ENCODE measurements around the gene CCDC8.
A peak's percentile ranks its signal among the peaks of the same experiment; 100 is the strongest.
"Not testable (repeated sequence)": the region's sequence is repeated elsewhere in the genome, so short reads cannot be mapped to it uniquely, and the experiment has no call there.

Gene CCDC8

DNA sequence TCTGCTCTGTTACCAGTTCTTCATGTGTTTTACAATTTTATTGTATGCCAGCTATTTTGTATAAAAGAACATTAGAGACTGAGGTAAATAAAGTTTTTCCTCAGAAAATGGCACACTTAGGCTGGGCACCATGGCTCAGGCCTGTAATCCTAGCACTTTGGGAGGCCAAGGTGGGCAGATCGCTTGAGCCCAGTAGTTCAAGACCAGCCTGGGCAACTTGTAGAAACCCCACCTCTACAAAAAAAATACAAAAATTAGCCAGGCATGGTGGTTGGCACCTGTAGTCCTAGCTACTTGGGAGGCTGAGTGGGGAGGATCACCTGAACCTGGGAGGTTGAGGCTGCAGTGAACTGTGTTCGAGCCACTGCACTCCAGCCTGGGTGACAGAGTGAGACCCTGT lies 32.0 kb downstream of the CCDC8 start:
- FAIRE-seq, result no peak

- FAIRE-seq, result no peak
Observed at GRCh38 chr19:46380690-46381089, 32.7 kb downstream of the CCDC8 start.

GRCh38 chr19:46378268-46378667 lies 35.1 kb downstream of the CCDC8 start:
- FAIRE-seq, result peak; percentile 99

- FAIRE-seq, result no peak
Observed at GRCh38 chr19:46376241-46377153, 36.9 kb downstream of the CCDC8 start.

DNA sequence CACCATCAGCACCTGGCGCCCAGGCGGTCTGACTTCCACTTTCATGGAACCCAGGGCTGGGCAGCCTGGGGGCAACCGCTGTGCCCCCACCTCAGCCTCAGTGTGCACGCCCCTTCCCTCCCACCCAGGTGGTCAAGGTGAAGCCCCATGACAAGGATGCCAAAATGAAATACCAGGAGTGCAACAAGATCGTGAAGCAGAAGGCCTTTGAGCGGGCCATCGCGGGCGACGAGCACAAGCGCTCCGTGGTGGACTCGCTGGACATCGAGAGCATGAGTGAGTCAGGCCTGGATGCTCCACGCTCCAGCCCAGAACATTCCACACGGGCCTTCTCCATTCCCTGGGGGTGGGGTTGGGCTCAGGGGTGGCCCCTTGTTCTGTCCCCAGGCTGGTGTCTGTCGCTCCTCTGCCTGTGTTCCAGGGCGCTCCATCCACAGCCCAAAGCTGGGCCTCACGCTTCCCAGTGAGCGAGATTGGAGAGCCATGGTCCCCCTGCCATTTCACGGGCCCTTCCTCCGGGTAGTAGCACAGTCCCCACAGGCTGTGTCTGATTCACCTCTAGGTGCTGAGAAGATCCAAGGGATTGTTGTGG lies 37.8 kb downstream of the CCDC8 start:
- FAIRE-seq, result not testable (repeated sequence)

GRCh38 chr19:46374536-46375475 lies 38.6 kb downstream of the CCDC8 start:
- FAIRE-seq, result no peak

GRCh38 chr19:46373491-46374359 lies 39.6 kb downstream of the CCDC8 start:
- FAIRE-seq, result peak; percentile 9

DNA sequence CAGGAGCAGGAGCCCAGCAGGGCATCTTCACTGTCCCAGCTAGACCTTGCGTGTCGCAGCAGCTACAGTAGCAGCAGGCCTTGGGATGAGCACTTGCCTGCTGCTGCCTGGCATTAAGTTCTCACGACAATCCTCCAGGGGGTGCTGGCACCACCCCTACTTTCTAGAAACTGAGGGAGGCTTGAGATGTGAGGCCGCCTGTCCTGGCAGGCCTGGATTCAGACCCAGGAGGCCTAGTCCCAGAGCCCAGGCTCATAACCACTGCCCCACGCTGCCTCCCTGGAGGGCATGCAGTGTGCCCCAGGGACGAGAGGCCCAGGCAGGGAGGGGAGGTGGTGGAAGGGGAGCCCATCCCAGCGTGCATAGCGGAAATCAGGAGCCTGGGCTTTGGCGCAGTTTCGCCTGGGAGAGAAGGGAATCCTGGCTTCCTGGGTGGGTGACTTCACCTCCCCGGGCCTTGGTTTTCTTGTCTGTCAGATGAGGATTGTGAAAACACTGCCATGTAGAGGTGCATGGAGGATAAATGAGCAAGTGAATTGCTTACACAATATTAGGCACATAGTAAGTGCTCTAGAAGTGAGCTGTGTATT lies 40.4 kb downstream of the CCDC8 start:
- FAIRE-seq, result no peak

DNA sequence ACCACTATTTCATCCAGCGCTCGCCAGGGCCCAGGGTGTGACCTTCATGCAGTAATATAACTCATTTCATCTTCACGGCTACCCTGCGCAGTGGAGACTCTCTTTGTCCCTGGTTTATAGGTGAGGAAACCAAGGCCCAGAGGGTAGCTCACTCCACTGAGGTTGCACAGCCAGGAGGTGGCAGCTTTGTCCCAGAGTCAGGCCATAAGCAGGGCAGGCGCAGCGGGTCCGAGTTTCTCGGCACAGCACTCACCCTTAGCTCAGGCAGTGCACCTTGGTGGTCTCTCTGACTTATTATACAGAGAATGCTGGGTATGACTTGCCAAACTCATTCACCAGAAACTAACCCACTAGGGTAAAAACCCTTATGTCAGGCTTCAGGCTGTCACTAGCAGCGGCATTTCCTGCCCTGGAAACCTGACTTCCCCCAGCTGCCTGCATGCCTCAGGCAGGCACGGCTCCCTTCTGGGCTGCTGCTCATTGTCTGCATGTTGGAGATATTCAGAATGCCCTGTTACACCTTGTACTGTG lies 41.9 kb downstream of the CCDC8 start:
- no peak for FAIRE-seq

GRCh38 chr19:46369817-46370216 lies 43.5 kb downstream of the CCDC8 start:
- peak; percentile 17 for FAIRE-seq

- FAIRE-seq, result no peak
Observed at GRCh38 chr19:46368116-46368515, 45.2 kb downstream of the CCDC8 start.

GRCh38 chr19:46367426-46367825 lies 45.9 kb downstream of the CCDC8 start:
- FAIRE-seq, result no peak

- no peak for FAIRE-seq
Observed at GRCh38 chr19:46366620-46367292, 46.6 kb downstream of the CCDC8 start.

DNA sequence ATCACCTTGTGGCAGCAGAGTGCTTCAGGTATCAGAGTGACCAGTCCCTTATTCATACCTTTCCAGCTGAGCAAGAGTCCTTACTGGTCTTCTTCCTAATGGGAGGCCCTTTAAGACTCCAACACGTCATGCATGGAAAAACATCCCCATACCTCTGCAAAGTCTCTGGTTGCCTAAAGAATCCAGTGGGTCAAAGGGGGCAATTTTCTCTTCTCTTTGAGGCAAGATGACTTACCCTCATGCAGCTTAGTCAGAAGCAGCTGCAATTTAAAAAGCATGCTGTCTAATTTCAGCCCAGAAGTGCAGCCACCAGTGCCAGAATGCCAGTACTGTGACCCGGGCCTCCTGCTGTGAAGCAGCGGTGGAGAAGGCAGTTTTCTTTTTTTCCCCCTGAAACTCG lies 47.8 kb downstream of the CCDC8 start:
- FAIRE-seq, result no peak

DNA sequence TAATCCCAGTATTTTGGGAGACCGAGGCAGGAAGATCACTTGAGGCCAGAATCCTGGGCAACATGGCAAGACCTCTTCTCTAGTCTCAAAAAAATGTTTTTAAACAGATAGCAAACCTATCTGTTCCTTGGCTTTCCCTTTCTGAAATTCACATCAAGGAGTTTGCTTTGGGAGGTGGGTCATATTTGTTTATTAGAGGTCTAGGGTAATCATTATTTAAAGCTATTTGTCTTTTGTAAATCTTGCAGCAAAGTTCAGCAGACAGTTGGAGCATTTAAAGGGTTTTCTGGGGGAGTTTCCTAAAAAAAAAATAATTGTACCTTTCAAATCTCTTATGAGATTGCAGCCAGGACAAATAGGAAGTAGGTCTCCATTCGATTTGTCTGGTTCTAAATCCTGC lies 49.0 kb downstream of the CCDC8 start:
- FAIRE-seq, result no peak

DNA sequence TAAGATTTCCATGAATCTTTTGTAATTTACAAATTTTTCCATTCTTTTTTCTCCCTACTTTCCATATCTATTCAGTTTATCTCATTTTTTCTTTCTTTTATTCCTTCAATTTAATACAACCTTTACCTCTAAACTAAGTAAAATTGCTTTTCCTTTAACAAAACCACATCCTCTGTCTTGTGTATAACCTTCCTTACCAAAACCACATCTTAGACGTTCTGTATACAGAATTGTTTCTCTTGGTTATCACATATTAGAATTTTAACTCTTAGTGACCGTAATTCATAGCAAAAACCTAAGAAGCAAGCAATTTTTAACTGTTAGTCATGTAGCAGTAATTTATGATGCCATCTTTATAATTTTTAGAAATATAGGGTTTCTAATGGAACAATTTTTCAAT lies 51.4 kb downstream of the CCDC8 start:
- FAIRE-seq, result no peak

Data from islet of Langerhans (tissue), 1 donor.